Muscle layer of colon (tissue), 2 donors: Measurements from ENCODE around the gene RTKN2.

Experiments used
- H3K27ac ChIP-seq: one replicate; pipeline ENCODE4 v1.7.0; 2013; ENCODE audit warnings: low read depth, mild to moderate bottlenecking, low read length, moderate library complexity
- H3K27me3 ChIP-seq, 2 donors: one replicate each; pipeline ENCODE4 v1.7.0; 2013; ENCODE audit warnings: low read length in 2 of 2, mild to moderate bottlenecking in 2 of 2; ENCODE audit not compliant: insufficient read depth in 2 of 2, control insufficient read depth in 1 of 2
- H3K36me3 ChIP-seq: one replicate; pipeline ENCODE4 v1.7.0; 2013; ENCODE audit warnings: mild to moderate bottlenecking, low read length; ENCODE audit not compliant: insufficient read depth
- H3K4me1 ChIP-seq: one replicate; pipeline ENCODE4 v1.7.0; 2013; ENCODE audit warnings: mild to moderate bottlenecking, low read length; ENCODE audit not compliant: insufficient read depth
- H3K4me3 ChIP-seq, 2 donors: one replicate each; pipeline ENCODE4 v1.7.0; 2013; ENCODE audit warnings: low read length in 2 of 2, low read depth in 1 of 2, mild to moderate bottlenecking in 1 of 2, moderate library complexity in 1 of 2
- H3K9ac ChIP-seq: one replicate; pipeline ENCODE4 v1.7.0; 2013; ENCODE audit warnings: low read length
- H3K9me3 ChIP-seq: one replicate; pipeline ENCODE4 v1.7.0; 2013; ENCODE audit warnings: mild to moderate bottlenecking, low read length
- donor health status: abdominal sarcoma.
- donor health status: Adenocarcinoma of cecum.

The RTKN2 gene

GRCh38 chr10:62166331-62167131 is 102.1 kb downstream of the RTKN2 start:
- no peak overlapping the region for H3K27ac ChIP-seq
- H3K4me3 ChIP-seq: no peak overlapping the region
- no peaks in the 10 kb centered on the region for H3K36me3 ChIP-seq
- peaks cover 16% of the 10 kb centered on the region for H3K4me1 ChIP-seq
- no peaks in the 10 kb centered on the region for H3K27me3 ChIP-seq
- H3K9me3 ChIP-seq: no peaks in the 10 kb centered on the region
- H3K9ac ChIP-seq: no peak overlapping the region

- no peaks in the 10 kb centered on the region for H3K9me3 ChIP-seq
- H3K9ac ChIP-seq: no peak overlapping the region
- no peak overlapping the region for H3K27ac ChIP-seq
- no peaks in the 10 kb centered on the region for H3K27me3 ChIP-seq
- H3K36me3 ChIP-seq: no peaks in the 10 kb centered on the region
- peaks cover 16% of the 10 kb centered on the region for H3K4me1 ChIP-seq
- H3K4me3 ChIP-seq: no peak overlapping the region
Measured at GRCh38 chr10:62165803-62166202, 102.8 kb downstream of the RTKN2 start.

- Histone ChIP-seq H3K27ac (no peak overlapping the region), H3K9me3 (no peaks in the 10 kb centered on the region), H3K36me3 (no peaks in the 10 kb centered on the region), H3K4me1 (peaks cover 16% of the 10 kb centered on the region), H3K27me3 (no peaks in the 10 kb centered on the region), H3K4me3 (no peak overlapping the region), H3K9ac (no peak overlapping the region)
Measured at GRCh38 chr10:62163024-62163423, 105.6 kb downstream of the RTKN2 start.

GRCh38 chr10:62162261-62162981 is 106.2 kb downstream of the RTKN2 start:
- no peak overlapping the region for H3K4me3 ChIP-seq

GRCh38 chr10:62159351-62159750 is 109.3 kb downstream of the RTKN2 start:
- no peak overlapping the region for H3K9ac ChIP-seq
- no peaks in the 10 kb centered on the region for H3K36me3 ChIP-seq
- no peaks in the 10 kb centered on the region for H3K4me1 ChIP-seq
- H3K4me3 ChIP-seq: no peak overlapping the region
- no peaks in the 10 kb centered on the region for H3K27me3 ChIP-seq
- H3K27ac ChIP-seq: no peak overlapping the region
- no peaks in the 10 kb centered on the region for H3K9me3 ChIP-seq

More at GRCh38 chr10:62162261-62162981, 106.2 kb downstream of the RTKN2 start:
- Histone ChIP-seq H3K9ac (no peak overlapping the region), H3K27ac (no peak overlapping the region), H3K4me1 (peaks cover 16% of the 10 kb centered on the region), H3K27me3 (no peaks in the 10 kb centered on the region), H3K36me3 (no peaks in the 10 kb centered on the region), H3K9me3 (no peaks in the 10 kb centered on the region)

GRCh38 chr10:62157601-62158000 is 111.0 kb downstream of the RTKN2 start:
- no peak overlapping the region for H3K27ac ChIP-seq
- H3K4me3 ChIP-seq: no peak overlapping the region
- no peaks in the 10 kb centered on the region for H3K36me3 ChIP-seq

GRCh38 chr10:62155054-62155680 is 113.5 kb downstream of the RTKN2 start:
- H3K27me3 ChIP-seq: no peaks in the 10 kb centered on the region
- no peak overlapping the region for H3K9ac ChIP-seq
- H3K4me1 ChIP-seq: no peaks in the 10 kb centered on the region
- no peak overlapping the region for H3K4me3 ChIP-seq
- H3K27ac ChIP-seq: no peak overlapping the region
- no peaks in the 10 kb centered on the region for H3K9me3 ChIP-seq
- no peaks in the 10 kb centered on the region for H3K36me3 ChIP-seq

More at GRCh38 chr10:62157601-62158000, 111.0 kb downstream of the RTKN2 start:
- Histone ChIP-seq H3K9me3 (no peaks in the 10 kb centered on the region), H3K27me3 (no peaks in the 10 kb centered on the region), H3K4me1 (no peaks in the 10 kb centered on the region), H3K9ac (no peak overlapping the region)

- H3K9me3 ChIP-seq: no peaks in the 10 kb centered on the region
- H3K36me3 ChIP-seq: no peaks in the 10 kb centered on the region
- no peak overlapping the region for H3K27ac ChIP-seq
- H3K4me3 ChIP-seq: no peak overlapping the region
- H3K4me1 ChIP-seq: no peaks in the 10 kb centered on the region
- no peak overlapping the region for H3K9ac ChIP-seq
- H3K27me3 ChIP-seq: no peaks in the 10 kb centered on the region
Measured at GRCh38 chr10:62154231-62154630, 114.4 kb downstream of the RTKN2 start.

- H3K9ac ChIP-seq: no peak overlapping the region
- H3K4me1 ChIP-seq: no peaks in the 10 kb centered on the region
- H3K9me3 ChIP-seq: no peaks in the 10 kb centered on the region
- H3K36me3 ChIP-seq: no peaks in the 10 kb centered on the region
- H3K27ac ChIP-seq: no peak overlapping the region
- H3K27me3 ChIP-seq: no peaks in the 10 kb centered on the region
- no peak overlapping the region for H3K4me3 ChIP-seq
Measured at GRCh38 chr10:62153191-62153590, 115.5 kb downstream of the RTKN2 start.

- no peaks in the 10 kb centered on the region for H3K27me3 ChIP-seq
- H3K36me3 ChIP-seq: no peaks in the 10 kb centered on the region
- H3K4me3 ChIP-seq: no peak overlapping the region
- H3K9ac ChIP-seq: no peak overlapping the region
- no peaks in the 10 kb centered on the region for H3K4me1 ChIP-seq
- H3K27ac ChIP-seq: no peak overlapping the region
- no peaks in the 10 kb centered on the region for H3K9me3 ChIP-seq
Measured at GRCh38 chr10:62149621-62150020, 119.0 kb downstream of the RTKN2 start.

GRCh38 chr10:62148155-62148554 is 120.5 kb downstream of the RTKN2 start:
- H3K4me1 ChIP-seq: no peaks in the 10 kb centered on the region
- no peak overlapping the region for H3K9ac ChIP-seq
- H3K27ac ChIP-seq: no peak overlapping the region
- H3K4me3 ChIP-seq: no peak overlapping the region
- peaks cover under 1% of the 10 kb centered on the region for H3K9me3 ChIP-seq
- no peaks in the 10 kb centered on the region for H3K36me3 ChIP-seq
- no peaks in the 10 kb centered on the region for H3K27me3 ChIP-seq
